Natural killer cell (primary cell): Measurements from ENCODE around the gene TIMM13. TPM values are rescaled to one million over a fixed set of nuclear protein-coding genes. Genes with fewer than 3 reads are reported as not detected.
"Not testable (repeated sequence)": the region's sequence is repeated elsewhere in the genome, so short reads cannot be mapped to it uniquely, and the experiment has no call there.

ENCODE experiments used
- ATAC-seq, 3 donors: fragments of 150-1000 bp in 2 of 3; fragments of 200-7000 bp in 1 of 3; cut with Tn5 transposase; 1 replicate in 1 of 3; 2 replicates in 2 of 3; pipeline ENCODE4 v1.10.0; 2021; ENCODE audit warnings: mild to moderate bottlenecking in 2 of 3, moderate library complexity in 2 of 3
- DNase-seq, 2 donors: peaks; one replicate each; pipeline versions ENCODE4 v3.0.0 to v3.0.0-alpha.2; 2013 to 2021; ENCODE audit warnings: mixed read lengths in 1 of 2
- H3K27ac ChIP-seq: one replicate; pipeline ENCODE4 v1.5.1; 2013; ENCODE audit warnings: mild to moderate bottlenecking, low read length
- H3K27me3 ChIP-seq: one replicate; pipeline ENCODE4 v1.6.1; 2013; ENCODE audit warnings: low read length; ENCODE audit not compliant: control insufficient read depth, insufficient read depth
- H3K36me3 ChIP-seq: one replicate; pipeline ENCODE4 v1.6.1; 2013; ENCODE audit warnings: low read length; ENCODE audit not compliant: control insufficient read depth, insufficient read depth
- H3K4me1 ChIP-seq: one replicate; pipeline ENCODE4 v1.6.1; 2013; ENCODE audit warnings: low read length; ENCODE audit not compliant: control insufficient read depth, insufficient read depth
- H3K4me3 ChIP-seq: one replicate; pipeline ENCODE4 v1.5.1; 2013; ENCODE audit warnings: low read length
- H3K9me3 ChIP-seq: one replicate; pipeline ENCODE4 v1.6.1; 2013; ENCODE audit warnings: low read length; ENCODE audit not compliant: control insufficient read depth, insufficient read depth
- H3K27ac Mint-ChIP-seq, 2 donors: one replicate each; pipeline ENCODE4 v1.8.0; 2022; ENCODE audit warnings: mild to moderate bottlenecking in 2 of 2, mixed read lengths in 2 of 2, moderate library complexity in 1 of 2
- H3K27me3 Mint-ChIP-seq, 2 donors: one replicate each; pipeline ENCODE4 v1.8.0; 2022; ENCODE audit warnings: low read depth in 2 of 2, mixed read lengths in 2 of 2
- H3K36me3 Mint-ChIP-seq: one replicate; pipeline ENCODE4 v1.8.0; 2022; ENCODE audit warnings: mixed read lengths
- H3K4me1 Mint-ChIP-seq, 2 donors: one replicate each; pipeline ENCODE4 v1.8.0; 2022; ENCODE audit warnings: mixed read lengths in 2 of 2
- H3K4me3 Mint-ChIP-seq: one replicate; pipeline ENCODE4 v1.8.0; 2022; ENCODE audit warnings: mild to moderate bottlenecking, moderate library complexity, mixed read lengths
- H3K9me3 Mint-ChIP-seq, 2 donors: one replicate each; pipeline ENCODE4 v1.8.0; 2022; ENCODE audit warnings: mixed read lengths in 2 of 2
- whole genome bisulfite sequencing: methylation state at CpG from one replicate; pipeline ENCODE4 v1.1.7; 2013; ENCODE audit warnings: missing lambda C conversion rate; ENCODE audit not compliant: insufficient coverage; 5-methylcytosine and 5-hydroxymethylcytosine counted together
- intact Hi-C: fragments of 100-400 bp; cut with micrococcal nuclease; formaldehyde crosslinking; loops from one replicate; pipeline ENCODE4 v1.14.2; 2022
- total RNA-seq, 4 donors: library from RNA; stranded (reverse); fragments of 120-200 nt in 1 of 4; gene quantifications; one replicate each; pipeline versions ENCODE4 v1.2.3 to v1.2.4, GENCODE V29; 2013 to 2022
- TF ChIP-seq, protein P1 (sequence below): fragments of 200-600 bp; IDR thresholded peaks from one replicate; pipeline ENCODE4 v1.8.0; 2022; ENCODE audit warnings: antibody characterized with exemption

Gene TIMM13
- total RNA-seq, 3 donors from 2014 or later (not counting 1 experiment from before 2014, with no cell fraction given) = 24.7 to 30.4 (median 25.1) TPM

DNA sequence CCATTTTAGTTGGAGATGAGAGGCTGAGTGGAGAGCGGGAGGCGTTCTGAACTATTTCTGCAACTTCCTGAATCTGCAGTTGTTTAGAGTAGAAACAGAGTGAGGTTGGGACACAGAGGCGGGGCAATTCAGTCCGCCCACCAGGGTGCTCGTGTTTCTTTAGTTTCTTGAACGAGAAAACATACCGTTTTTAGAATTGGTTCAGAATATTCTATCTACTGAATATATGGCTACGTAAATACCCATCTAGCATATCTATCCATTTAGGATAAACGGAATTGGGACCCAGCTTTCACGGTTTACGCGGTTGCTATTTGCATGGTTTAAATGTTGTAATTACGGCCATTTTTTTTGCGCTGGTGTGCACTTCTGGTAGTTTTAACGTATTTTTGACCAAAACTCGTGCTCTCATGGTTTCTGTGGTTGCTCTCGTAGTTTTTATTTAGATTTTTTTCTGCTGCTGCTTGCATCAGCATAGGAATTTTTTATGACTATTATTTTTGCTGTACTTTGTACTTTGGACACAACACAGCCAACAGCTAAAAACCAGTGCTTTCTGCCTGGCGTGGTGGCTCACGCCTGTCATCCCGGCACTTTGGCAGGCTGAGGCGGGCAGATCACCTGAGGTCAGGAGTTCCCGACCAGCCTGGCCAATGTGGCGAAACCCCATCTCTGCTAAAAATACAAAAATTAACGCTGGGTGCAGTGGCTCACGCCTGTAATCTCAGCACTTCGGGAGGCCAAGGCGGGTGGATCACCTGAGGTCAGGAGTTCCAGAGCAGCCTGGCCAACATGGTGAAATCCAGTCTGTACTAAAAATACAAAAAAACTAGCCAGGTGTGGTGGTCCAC lies 32.7 kb downstream of the TIMM13 start:
- H3K9me3 Mint-ChIP-seq = no peaks in the 10 kb centered on the region
- Histone ChIP-seq H3K9me3 (no peaks in the 10 kb centered on the region), H3K4me3 (peak overlapping the region; percentile 2), H3K4me1 (peaks cover 20% of the 10 kb centered on the region), H3K36me3 (no peaks in the 10 kb centered on the region), H3K27me3 (no peaks in the 10 kb centered on the region), H3K27ac (peak overlapping the region; percentile 8)
- intact Hi-C loops = no loop called here
- H3K36me3 Mint-ChIP-seq = no peaks in the 10 kb centered on the region
- peak overlapping the region; percentile 77 for H3K4me3 Mint-ChIP-seq
- TF ChIP-seq, protein P1, sequence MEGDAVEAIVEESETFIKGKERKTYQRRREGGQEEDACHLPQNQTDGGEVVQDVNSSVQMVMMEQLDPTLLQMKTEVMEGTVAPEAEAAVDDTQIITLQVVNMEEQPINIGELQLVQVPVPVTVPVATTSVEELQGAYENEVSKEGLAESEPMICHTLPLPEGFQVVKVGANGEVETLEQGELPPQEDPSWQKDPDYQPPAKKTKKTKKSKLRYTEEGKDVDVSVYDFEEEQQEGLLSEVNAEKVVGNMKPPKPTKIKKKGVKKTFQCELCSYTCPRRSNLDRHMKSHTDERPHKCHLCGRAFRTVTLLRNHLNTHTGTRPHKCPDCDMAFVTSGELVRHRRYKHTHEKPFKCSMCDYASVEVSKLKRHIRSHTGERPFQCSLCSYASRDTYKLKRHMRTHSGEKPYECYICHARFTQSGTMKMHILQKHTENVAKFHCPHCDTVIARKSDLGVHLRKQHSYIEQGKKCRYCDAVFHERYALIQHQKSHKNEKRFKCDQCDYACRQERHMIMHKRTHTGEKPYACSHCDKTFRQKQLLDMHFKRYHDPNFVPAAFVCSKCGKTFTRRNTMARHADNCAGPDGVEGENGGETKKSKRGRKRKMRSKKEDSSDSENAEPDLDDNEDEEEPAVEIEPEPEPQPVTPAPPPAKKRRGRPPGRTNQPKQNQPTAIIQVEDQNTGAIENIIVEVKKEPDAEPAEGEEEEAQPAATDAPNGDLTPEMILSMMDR = no peak
- DNase-seq = peak; percentile 19 to 57
- peak; percentile 67 to 82 (median 67) for ATAC-seq
- H3K4me1 Mint-ChIP-seq = peaks cover 5% of the 10 kb centered on the region in 2 donors
- H3K27me3 Mint-ChIP-seq = peaks cover 4 to 6% of the 10 kb centered on the region in 2 donors
- 23% methylated on average over 24 of the region's 27 CpGs for WGBS
- H3K27ac Mint-ChIP-seq = peak overlapping the region; percentile 67 to 73

DNA sequence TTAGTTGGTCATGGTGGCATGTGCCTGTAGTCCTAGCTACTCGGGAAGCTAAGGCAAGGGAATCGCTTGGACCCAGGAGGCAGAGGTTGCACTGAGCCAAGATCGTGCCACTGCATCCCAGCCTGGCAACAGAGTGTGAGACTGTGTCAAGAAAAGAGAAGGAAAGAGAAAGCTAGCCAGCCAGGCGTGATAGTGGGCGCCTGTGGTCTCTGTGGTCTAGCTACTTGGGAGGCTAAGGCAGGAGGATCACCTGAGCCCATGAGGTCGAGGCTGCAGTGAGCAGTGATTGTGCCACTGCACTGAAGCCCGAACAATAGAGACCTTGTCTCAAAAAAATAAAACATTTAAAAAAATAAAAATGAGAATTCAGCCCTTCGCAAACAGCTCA lies 33.3 kb downstream of the TIMM13 start:
- peaks cover 6% of the 10 kb centered on the region in 2 donors for H3K27me3 Mint-ChIP-seq
- TF ChIP-seq, protein P1 = no peak
- Histone ChIP-seq H3K36me3 (no peaks in the 10 kb centered on the region), H3K27ac (peak overlapping the region; percentile 41), H3K27me3 (no peaks in the 10 kb centered on the region), H3K4me1 (peaks cover 20% of the 10 kb centered on the region), H3K4me3 (peak overlapping the region; percentile 2), H3K9me3 (no peaks in the 10 kb centered on the region)
- H3K4me1 Mint-ChIP-seq = peaks cover 5% of the 10 kb centered on the region in 2 donors
- peak overlapping the region; percentile 77 for H3K4me3 Mint-ChIP-seq
- intact Hi-C loops = no loop called here
- ATAC-seq (peak in 1 of 3 donors; percentile 49), DNase-seq (no peak)
- H3K36me3 Mint-ChIP-seq = no peaks in the 10 kb centered on the region
- no peaks in the 10 kb centered on the region for H3K9me3 Mint-ChIP-seq
- 30% methylated on average over 7 of the region's 8 CpGs for WGBS
- H3K27ac Mint-ChIP-seq = peak overlapping the region in 1 of 2 donors; percentile 67

DNA sequence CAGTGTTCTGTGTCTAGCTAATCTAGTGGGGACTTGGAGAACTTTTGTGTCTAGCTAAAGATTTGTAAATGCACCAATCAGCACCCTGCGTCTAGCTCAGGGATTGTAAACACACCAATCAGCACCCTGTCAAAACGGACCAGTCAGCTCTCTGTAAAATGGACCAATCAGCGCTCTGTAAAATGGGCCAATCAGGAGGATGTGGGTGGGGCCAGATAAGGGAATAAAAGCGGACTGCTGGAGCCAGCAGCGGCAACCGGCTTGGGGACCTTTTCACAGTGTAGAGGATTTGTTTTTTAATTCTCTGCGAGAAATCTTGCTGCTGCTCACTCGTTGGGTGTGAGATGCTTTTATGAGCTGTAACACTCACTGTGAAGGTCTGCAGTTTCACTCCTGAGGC lies 34.5 kb downstream of the TIMM13 start:
- H3K9me3 ChIP-seq, H3K9me3 Mint-ChIP-seq, H3K27me3 Mint-ChIP-seq, H3K4me3 ChIP-seq, H3K27ac Mint-ChIP-seq, H3K27me3 ChIP-seq, DNase-seq, H3K36me3 Mint-ChIP-seq, H3K4me3 Mint-ChIP-seq, ATAC-seq, intact Hi-C loops, H3K27ac ChIP-seq, H3K4me1 Mint-ChIP-seq, H3K36me3 ChIP-seq: not testable (repeated sequence)
- 67% methylated on average over 8 of the region's 8 CpGs for WGBS
- H3K4me1 ChIP-seq = peaks cover 20% of the 10 kb centered on the region

DNA sequence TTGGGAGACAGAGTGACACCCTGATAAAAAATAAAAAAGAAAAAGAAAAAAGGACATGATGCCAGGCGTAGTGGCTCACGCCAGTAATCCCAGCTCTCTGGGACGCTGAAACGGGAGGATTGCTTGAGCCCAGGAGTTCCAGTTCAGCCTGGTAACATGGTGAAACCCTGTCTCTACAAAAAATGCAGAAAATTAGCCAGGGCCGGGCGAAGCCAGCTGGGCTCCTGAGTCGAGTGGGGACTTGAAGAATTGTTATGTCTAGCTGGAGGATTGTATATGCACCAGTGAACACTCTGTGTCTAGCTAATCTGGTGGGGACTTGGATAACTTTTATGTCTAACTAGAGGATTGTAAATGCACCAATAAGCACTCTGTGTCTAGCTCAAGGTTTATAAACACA lies 35.0 kb downstream of the TIMM13 start:
- WGBS = 72% methylated on average over 7 of the region's 7 CpGs
- ATAC-seq (no peak), DNase-seq (no peak)
- Histone ChIP-seq H3K27ac (no peak overlapping the region), H3K9me3 (no peaks in the 10 kb centered on the region), H3K27me3 (no peaks in the 10 kb centered on the region), H3K36me3 (no peaks in the 10 kb centered on the region), H3K4me1 (peaks cover 20% of the 10 kb centered on the region), H3K4me3 (no peak overlapping the region)
- TF ChIP-seq, protein P1 = no peak
- no peak overlapping the region for H3K27ac Mint-ChIP-seq
- no peaks in the 10 kb centered on the region for H3K36me3 Mint-ChIP-seq
- H3K4me3 Mint-ChIP-seq = no peak overlapping the region
- H3K9me3 Mint-ChIP-seq = no peaks in the 10 kb centered on the region
- peaks cover 5% of the 10 kb centered on the region in 2 donors for H3K4me1 Mint-ChIP-seq
- peaks cover 6% of the 10 kb centered on the region in 2 donors for H3K27me3 Mint-ChIP-seq
- intact Hi-C loops = no loop called here
